Kidney epithelial cell (primary cell): ENCODE measurements around the gene PTPRD. TPM values are rescaled to one million over a fixed set of nuclear protein-coding genes. Genes with fewer than 3 reads are reported as not detected.

Experiments used
- DNase-seq: peaks from one replicate; pipeline ENCODE4 v3.0.0-alpha.2; 2010; ENCODE audit warnings: low read depth
- H3K27me3 ChIP-seq: 2 replicates; pipeline ENCODE4 v1.6.0; 2011; ENCODE audit warnings: low read length; ENCODE audit not compliant: control insufficient read depth, insufficient read depth
- H3K36me3 ChIP-seq: 2 replicates; pipeline ENCODE4 v1.5.1; 2011; ENCODE audit warnings: low read length; ENCODE audit not compliant: control insufficient read depth, insufficient read depth
- H3K4me3 ChIP-seq: 2 replicates; pipeline ENCODE4 v1.5.1; 2011; ENCODE audit warnings: low read depth, mild to moderate bottlenecking, control low read depth, low read length
- CTCF ChIP-seq: IDR thresholded peaks from 2 replicates; pipeline ENCODE4 v1.5.1; 2011; ENCODE audit warnings: mild to moderate bottlenecking, moderate library complexity, low read length, control low read depth, inconsistent platforms; ENCODE audit not compliant: insufficient read depth, poor library complexity, severe bottlenecking
- total RNA-seq: library from RNA; depleted of rRNA; stranded (reverse); fragments of >200 nt; gene quantifications from 2 replicates; pipeline ENCODE4 v1.2.3, GENCODE V29; 2015

The PTPRD gene
- total RNA-seq, 1 donor from 2014 or later = 18.8 TPM

DNA sequence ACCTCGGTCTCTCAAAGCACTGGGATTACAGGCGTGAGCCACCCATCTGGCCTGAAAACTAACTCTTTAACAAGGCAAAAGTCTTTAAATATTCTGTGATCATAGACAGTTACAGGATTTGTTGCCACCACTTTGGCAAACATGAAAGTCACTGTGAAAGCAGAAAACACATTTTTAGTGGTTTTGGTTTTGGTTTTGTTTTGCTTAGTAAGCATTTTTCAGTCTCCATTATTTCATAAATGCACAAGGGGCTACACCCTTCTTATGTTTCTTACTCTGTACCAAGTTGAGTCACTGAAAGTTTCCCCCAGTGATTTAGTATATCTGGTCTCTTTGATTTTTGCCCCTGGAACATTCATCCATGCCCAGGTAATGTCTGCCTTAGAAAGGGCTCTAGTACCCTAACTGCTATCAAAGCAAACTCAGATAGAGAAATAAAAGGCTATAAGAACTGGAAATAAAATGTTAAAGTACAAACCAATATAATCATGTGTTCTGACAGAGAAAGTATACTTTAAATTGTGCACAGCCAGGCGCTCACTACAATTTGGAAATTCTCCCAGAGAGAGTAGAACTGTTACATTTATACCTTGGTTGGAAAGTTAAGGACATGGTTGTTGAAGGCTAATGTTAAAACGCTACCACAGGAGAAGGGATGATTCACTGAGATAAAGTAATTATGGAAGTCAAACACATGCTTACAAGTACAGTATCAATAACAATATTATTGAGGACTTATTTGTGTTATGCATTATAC, 1790.7 kb downstream of the PTPRD start:
- Histone ChIP-seq H3K4me3 (no peak overlapping the region), H3K27me3 (no peaks in the 10 kb centered on the region), H3K36me3 (no peaks in the 10 kb centered on the region)
- TF ChIP-seq CTCF = no peak
- no peak for DNase-seq

- TF ChIP-seq CTCF = no peak
- Histone ChIP-seq H3K27me3 (no peaks in the 10 kb centered on the region), H3K4me3 (no peak overlapping the region), H3K36me3 (no peaks in the 10 kb centered on the region)
- DNase-seq = no peak
Observed at GRCh38 chr9:8817335-8817734, 1795.5 kb downstream of the PTPRD start.

- TF ChIP-seq CTCF = no peak
- no peak overlapping the region for H3K4me3 ChIP-seq
- H3K27me3 ChIP-seq = no peaks in the 10 kb centered on the region
- peak; percentile 29 for DNase-seq
- H3K36me3 ChIP-seq = no peaks in the 10 kb centered on the region
Observed at GRCh38 chr9:8816361-8816760, 1796.4 kb downstream of the PTPRD start.

DNA sequence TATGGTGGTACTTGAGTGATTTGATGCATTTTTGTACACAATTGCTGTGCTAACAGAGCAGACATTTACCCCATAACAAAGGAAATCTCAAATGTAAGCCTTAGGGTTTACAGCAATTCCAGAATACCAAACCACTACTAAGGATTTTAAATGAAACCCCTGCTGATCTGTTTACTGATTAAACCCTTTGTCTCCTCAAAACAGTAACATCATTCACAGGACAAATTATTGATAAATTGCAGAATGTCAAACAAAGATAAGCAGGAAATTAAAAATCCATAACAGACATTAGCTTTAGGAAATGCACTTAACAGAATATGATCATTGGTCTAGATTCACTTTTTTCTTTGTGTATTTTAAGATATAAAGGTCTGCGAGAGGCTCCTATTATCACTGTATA, 1796.9 kb downstream of the PTPRD start:
- no peak for DNase-seq
- Histone ChIP-seq H3K27me3 (no peaks in the 10 kb centered on the region), H3K36me3 (no peaks in the 10 kb centered on the region), H3K4me3 (no peak overlapping the region)
- TF ChIP-seq CTCF = no peak

DNA sequence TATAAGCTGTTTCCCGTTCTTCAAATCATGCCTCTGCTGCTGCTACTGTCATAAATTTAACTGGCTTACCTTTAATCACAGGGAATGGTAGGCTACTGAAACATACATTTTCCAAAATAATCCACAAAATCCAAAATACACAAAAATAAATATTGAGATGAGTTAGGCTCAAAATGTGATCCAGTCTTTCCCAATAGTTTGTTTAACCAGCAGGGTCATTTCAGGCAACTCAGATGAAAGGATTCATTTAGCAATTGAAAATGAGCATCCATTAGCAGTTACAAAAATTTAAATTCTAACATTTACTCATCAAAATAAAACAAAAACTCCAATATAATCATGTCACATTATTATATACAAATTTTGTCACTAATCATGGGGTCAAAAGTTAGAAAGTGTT, 1797.6 kb downstream of the PTPRD start:
- no peak overlapping the region for H3K4me3 ChIP-seq
- no peaks in the 10 kb centered on the region for H3K27me3 ChIP-seq
- DNase-seq = no peak
- no peaks in the 10 kb centered on the region for H3K36me3 ChIP-seq
- TF ChIP-seq CTCF = no peak

- H3K27me3 ChIP-seq = no peaks in the 10 kb centered on the region
- no peak overlapping the region for H3K4me3 ChIP-seq
- H3K36me3 ChIP-seq = no peaks in the 10 kb centered on the region
- DNase-seq = no peak
- TF ChIP-seq CTCF = no peak
Observed at GRCh38 chr9:8812888-8813287, 1799.9 kb downstream of the PTPRD start.
